ENCODE measurements around the gene SFMBT1.

DNA sequence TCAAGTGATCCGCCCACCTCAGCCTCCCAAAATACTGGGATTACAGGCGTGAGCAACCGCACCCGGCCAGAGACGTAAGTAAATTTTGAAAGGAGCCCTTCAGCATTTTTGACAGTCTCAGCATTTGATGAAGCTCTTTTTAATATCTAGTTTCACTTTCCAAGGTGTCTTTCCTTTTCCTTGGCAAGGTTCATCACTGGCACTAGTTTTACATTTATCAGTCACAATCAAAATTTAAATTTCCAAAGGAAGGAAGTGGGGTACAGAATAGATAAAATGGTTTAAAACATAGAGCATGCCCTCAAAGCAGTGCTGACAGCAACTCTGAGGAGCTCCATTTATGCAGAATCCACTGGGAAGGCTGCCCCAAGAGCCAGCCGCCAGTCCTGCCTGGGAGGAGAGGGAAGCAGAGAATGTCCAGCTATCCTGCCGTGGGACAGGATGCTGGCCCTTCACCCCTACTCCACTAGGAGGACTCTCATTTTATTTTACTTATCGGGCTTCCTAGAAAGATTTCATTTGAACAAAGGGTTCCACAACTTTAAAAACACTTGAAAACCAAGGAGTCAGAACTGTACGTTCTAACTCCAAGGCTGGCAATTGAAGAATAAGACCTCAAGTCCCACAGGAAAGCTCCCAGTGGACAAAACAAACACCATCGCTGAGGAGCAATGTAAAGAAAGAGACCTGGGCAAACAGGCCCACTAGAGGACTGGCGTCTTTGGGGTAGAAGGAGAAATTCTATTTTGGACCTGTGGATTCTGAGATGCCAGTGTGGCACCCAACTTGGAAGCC, 9.9 kb downstream of the SFMBT1 start:
- TF ChIP-seq CTCF (IDR thresholded peaks at IDR 0.05; ENCODE audit: borderline replicate concordance, extremely low read depth, low read length, poor library complexity, severe bottlenecking) (no peak), EZH2 (IDR thresholded peaks at IDR 0.05; ENCODE audit: borderline replicate concordance, low read depth, low read length, severe bottlenecking) (no peak)

All from DND-41 (cell line).